GM23338 (cell line): Measurements from ENCODE around the gene FRY. TPM values are rescaled to one million over a fixed set of nuclear protein-coding genes. Genes with fewer than 3 reads are reported as not detected.
"Not testable (repeated sequence)": the region's sequence is repeated elsewhere in the genome, so short reads cannot be mapped to it uniquely, and the experiment has no call there.

Experiments used
- ATAC-seq: fragments of 200-7000 bp; cut with Tn5 transposase; 3 replicates; pipeline ENCODE4 v1.9.1; 2020
- DNase-seq: peaks from one replicate; pipeline ENCODE4 v3.0.0-alpha.2; 2015; ENCODE audit warnings: low spot score
- H2AFZ ChIP-seq: fragments of 200-600 bp; sonication (generic); 2 replicates; pipeline ENCODE4 v1.8.0; 2016; ENCODE audit warnings: antibody characterized with exemption, mild to moderate bottlenecking, moderate library complexity
- H3F3A ChIP-seq: fragments of 200-600 bp; sonication (generic); replicated peaks from 2 replicates; pipeline ENCODE4 v1.8.0; 2017; ENCODE audit warnings: antibody characterized with exemption, mixed run types, low read depth
- H3K27ac ChIP-seq: fragments of 200-600 bp; sonication (generic); 2 replicates; pipeline ENCODE4 v1.6.1; 2016; ENCODE audit warnings: low read depth
- H3K27me3 ChIP-seq: fragments of 200-600 bp; sonication (generic); 2 replicates; pipeline ENCODE4 v1.8.0; 2016; ENCODE audit warnings: mild to moderate bottlenecking, mixed run types, moderate library complexity; ENCODE audit not compliant: insufficient read depth
- H3K36me3 ChIP-seq: fragments of 200-600 bp; sonication (generic); 2 replicates; pipeline ENCODE4 v1.8.0; 2016; ENCODE audit warnings: mild to moderate bottlenecking; ENCODE audit not compliant: insufficient read depth
- H3K4me1 ChIP-seq: fragments of 200-600 bp; sonication (generic); 2 replicates; pipeline ENCODE4 v1.8.0; 2016; ENCODE audit warnings: mild to moderate bottlenecking, moderate library complexity; ENCODE audit not compliant: insufficient read depth
- H3K4me2 ChIP-seq: fragments of 200-600 bp; sonication (generic); 2 replicates; pipeline ENCODE4 v1.7.1; 2017; ENCODE audit warnings: mixed run types
- H3K4me3 ChIP-seq: fragments of 200-600 bp; sonication (generic); 2 replicates; pipeline ENCODE4 v1.6.1; 2016; ENCODE audit warnings: mixed run types
- H3K79me2 ChIP-seq: fragments of 200-600 bp; sonication (generic); replicated peaks from 2 replicates; pipeline ENCODE4 v1.8.0; 2017; ENCODE audit warnings: mild to moderate bottlenecking; ENCODE audit not compliant: insufficient read depth
- H3K9me2 ChIP-seq: fragments of 200-600 bp; sonication (generic); 2 replicates; pipeline ENCODE4 v1.8.0; 2017; ENCODE audit not compliant: insufficient read depth
- H4K20me1 ChIP-seq: fragments of 200-600 bp; sonication (generic); replicated peaks from 2 replicates; pipeline ENCODE4 v1.8.0; 2017; ENCODE audit warnings: mild to moderate bottlenecking; ENCODE audit not compliant: insufficient read depth
- H3K27ac Mint-ChIP-seq: 2 replicates; pipeline ENCODE4 v1.8.0; 2020; ENCODE audit warnings: inconsistent platforms, mild to moderate bottlenecking, moderate library complexity, mixed read lengths
- H3K27me3 Mint-ChIP-seq: 3 replicates; pipeline ENCODE4 v1.8.0; 2022; ENCODE audit warnings: low read depth, mild to moderate bottlenecking, moderate library complexity, mixed read lengths, inconsistent platforms; ENCODE audit not compliant: insufficient read depth, poor library complexity
- H3K36me3 Mint-ChIP-seq: 3 replicates; pipeline ENCODE4 v1.8.0; 2021; ENCODE audit warnings: low read depth, mild to moderate bottlenecking, inconsistent platforms, moderate library complexity, mixed read lengths
- H3K4me1 Mint-ChIP-seq: 3 replicates; pipeline ENCODE4 v1.8.0; 2020; ENCODE audit warnings: mild to moderate bottlenecking, inconsistent platforms, mixed read lengths
- H3K4me3 Mint-ChIP-seq: 3 replicates; pipeline ENCODE4 v1.8.0; 2021; ENCODE audit warnings: moderate library complexity, mild to moderate bottlenecking, inconsistent platforms, mixed read lengths
- H3K9me3 Mint-ChIP-seq: 3 replicates; pipeline ENCODE4 v1.8.0; 2020; ENCODE audit warnings: moderate library complexity, mild to moderate bottlenecking, inconsistent platforms, mixed read lengths
- EZH2 ChIP-seq: fragments of 200-600 bp; sonication (generic); IDR thresholded peaks from one replicate; pipeline ENCODE4 v1.8.0; 2017; ENCODE audit warnings: antibody characterized with exemption, mild to moderate bottlenecking, low read depth; ENCODE audit not compliant: unreplicated experiment
- EZH2phosphoT487 ChIP-seq: fragments of 200-600 bp; sonication (generic); IDR thresholded peaks from one replicate; pipeline ENCODE4 v1.8.1; 2018; ENCODE audit warnings: antibody characterized with exemption; ENCODE audit not compliant: unreplicated experiment
- JUNB ChIP-seq: IDR thresholded peaks from one replicate; pipeline ENCODE4 v1.6.1; 2016; ENCODE audit warnings: antibody characterized with exemption; ENCODE audit not compliant: unreplicated experiment
- NANOG ChIP-seq: IDR thresholded peaks from 2 replicates; pipeline ENCODE4 v1.6.1; 2016; ENCODE audit warnings: antibody characterized with exemption, borderline replicate concordance
- ZNF331 ChIP-seq: fragments of 250-450 bp; sonication (Bioruptor Pico); IDR thresholded peaks from 2 replicates; pipeline ENCODE4 v1.5.0; 2020; ENCODE audit warnings: low read depth, mild to moderate bottlenecking, moderate library complexity
- polyA plus RNA-seq: library from polyadenylated mRNA; unstranded; fragments of >200 nt; fragmentation: Nextera tagmentation; extraction: Ambion mirVana; gene quantifications from 2 replicates; pipeline ENCODE4 v1.2.1, GENCODE V29; 2016
- total RNA-seq: library from RNA; depleted of rRNA; stranded (reverse); fragments of >200 nt; shearing (Covaris generic); gene quantifications from 2 replicates; pipeline ENCODE4 v1.2.3, GENCODE V29; 2014
- TF ChIP-seq, protein P1 (sequence below), 2 experiments: fragments of 200-600 bp in 1 of 2; sonication (generic) in 1 of 2; conservative IDR thresholded peaks; 2 replicates each; pipeline versions ENCODE4 v1.5.1 to v1.6.1; 2016 to 2017; ENCODE audit warnings: antibody characterized with exemption in 2 of 2, low read depth in 2 of 2, mild to moderate bottlenecking in 2 of 2, moderate library complexity in 1 of 2
- TF ChIP-seq, protein P2 (sequence below): IDR thresholded peaks from 2 replicates; pipeline ENCODE4 v1.6.1; 2016; ENCODE audit warnings: antibody characterized with exemption

FRY gene
- total and polyA plus RNA-seq, 2 experiments from 2014 or later, result 2.4 to 10.1 TPM

DNA sequence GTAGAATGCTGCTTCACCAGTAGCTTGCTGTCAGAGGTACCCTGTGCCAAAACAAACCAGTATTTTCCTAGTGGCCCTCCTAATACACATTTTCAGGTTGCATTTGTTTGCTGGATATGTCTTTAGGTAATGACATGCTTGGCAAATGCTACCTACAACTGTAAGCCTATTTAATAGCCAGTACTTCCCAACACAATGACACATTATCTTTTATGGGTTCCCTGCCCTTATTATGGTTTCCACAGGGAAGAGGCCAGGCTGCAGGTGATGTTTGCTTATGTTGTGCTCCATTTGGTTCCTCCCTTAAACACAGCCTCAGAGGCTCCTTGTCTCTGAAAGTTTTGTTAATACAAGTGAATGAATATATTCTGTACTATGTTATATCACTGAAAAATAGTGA lies 24.7 kb downstream of the FRY start (continued):
- TF ChIP-seq EZH2, result no peak
- TF ChIP-seq EZH2phosphoT487, result no peak
- no peak for TF ChIP-seq ZNF331 (CRISPR knock-in tag)
- TF ChIP-seq, protein P1, sequence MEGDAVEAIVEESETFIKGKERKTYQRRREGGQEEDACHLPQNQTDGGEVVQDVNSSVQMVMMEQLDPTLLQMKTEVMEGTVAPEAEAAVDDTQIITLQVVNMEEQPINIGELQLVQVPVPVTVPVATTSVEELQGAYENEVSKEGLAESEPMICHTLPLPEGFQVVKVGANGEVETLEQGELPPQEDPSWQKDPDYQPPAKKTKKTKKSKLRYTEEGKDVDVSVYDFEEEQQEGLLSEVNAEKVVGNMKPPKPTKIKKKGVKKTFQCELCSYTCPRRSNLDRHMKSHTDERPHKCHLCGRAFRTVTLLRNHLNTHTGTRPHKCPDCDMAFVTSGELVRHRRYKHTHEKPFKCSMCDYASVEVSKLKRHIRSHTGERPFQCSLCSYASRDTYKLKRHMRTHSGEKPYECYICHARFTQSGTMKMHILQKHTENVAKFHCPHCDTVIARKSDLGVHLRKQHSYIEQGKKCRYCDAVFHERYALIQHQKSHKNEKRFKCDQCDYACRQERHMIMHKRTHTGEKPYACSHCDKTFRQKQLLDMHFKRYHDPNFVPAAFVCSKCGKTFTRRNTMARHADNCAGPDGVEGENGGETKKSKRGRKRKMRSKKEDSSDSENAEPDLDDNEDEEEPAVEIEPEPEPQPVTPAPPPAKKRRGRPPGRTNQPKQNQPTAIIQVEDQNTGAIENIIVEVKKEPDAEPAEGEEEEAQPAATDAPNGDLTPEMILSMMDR (conservative IDR thresholded peaks at IDR 0.05; ENCODE audit: low read depth in 2 of 2), result no peak
- TF ChIP-seq NANOG, result no peak
- TF ChIP-seq JUNB, result no peak
- TF ChIP-seq, protein P2, sequence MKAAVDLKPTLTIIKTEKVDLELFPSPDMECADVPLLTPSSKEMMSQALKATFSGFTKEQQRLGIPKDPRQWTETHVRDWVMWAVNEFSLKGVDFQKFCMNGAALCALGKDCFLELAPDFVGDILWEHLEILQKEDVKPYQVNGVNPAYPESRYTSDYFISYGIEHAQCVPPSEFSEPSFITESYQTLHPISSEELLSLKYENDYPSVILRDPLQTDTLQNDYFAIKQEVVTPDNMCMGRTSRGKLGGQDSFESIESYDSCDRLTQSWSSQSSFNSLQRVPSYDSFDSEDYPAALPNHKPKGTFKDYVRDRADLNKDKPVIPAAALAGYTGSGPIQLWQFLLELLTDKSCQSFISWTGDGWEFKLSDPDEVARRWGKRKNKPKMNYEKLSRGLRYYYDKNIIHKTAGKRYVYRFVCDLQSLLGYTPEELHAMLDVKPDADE, result no peak

DNA sequence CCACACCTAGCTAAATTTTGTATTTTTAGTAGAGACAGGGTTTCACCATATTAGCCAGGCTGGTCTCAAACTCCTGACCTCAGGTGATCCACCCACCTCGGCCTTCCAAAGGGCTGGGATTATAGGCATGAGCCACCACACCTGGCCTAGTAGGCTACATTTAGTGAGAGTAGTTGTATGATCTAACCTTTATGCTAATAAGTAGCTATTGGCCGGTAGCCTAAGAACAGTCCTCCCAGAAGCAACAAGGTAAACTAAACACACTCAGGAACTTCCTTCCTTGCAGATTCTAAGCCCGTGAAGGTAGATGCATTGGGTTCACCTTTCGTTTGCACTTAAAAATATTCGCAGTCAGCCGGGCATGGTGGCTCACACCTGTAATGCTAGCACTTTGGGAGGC lies 25.8 kb downstream of the FRY start:
- not testable (repeated sequence) for H3K9me3 Mint-ChIP-seq, H3F3A ChIP-seq, H3K9me2 ChIP-seq, H2AFZ ChIP-seq, H3K27ac ChIP-seq, H3K27me3 ChIP-seq, ATAC-seq, H3K79me2 ChIP-seq, H3K27ac Mint-ChIP-seq, H3K4me3 Mint-ChIP-seq, H3K27me3 Mint-ChIP-seq, H4K20me1 ChIP-seq, DNase-seq, H3K4me3 ChIP-seq, H3K4me2 ChIP-seq, H3K36me3 Mint-ChIP-seq, H3K4me1 ChIP-seq, H3K36me3 ChIP-seq
- peaks cover 19% of the 10 kb centered on the region for H3K4me1 Mint-ChIP-seq

DNA sequence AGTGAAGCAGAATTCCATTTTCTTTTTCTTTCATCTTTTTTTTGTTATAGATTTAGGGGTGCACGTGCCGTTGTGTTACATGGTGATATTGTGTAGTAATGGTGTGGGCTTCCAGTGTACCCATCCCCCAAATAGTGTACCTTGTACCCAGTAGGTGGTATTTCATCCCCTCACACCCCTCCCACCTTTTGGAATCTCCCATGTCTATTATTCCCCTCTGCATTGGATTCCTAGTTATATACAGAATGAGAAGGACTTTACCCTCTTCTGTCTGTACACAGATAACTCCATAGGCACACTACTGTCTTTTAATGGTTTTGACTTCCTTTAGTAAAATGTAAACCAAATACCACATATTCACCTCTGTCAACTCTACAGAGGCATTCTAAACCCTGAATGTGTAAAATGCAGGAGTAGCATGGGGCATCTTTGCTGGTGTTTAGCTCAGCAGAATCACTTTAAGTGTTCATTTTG lies 28.0 kb downstream of the FRY start:
- no peaks in the 10 kb centered on the region for H3K27me3 Mint-ChIP-seq
- no peaks in the 10 kb centered on the region for H4K20me1 ChIP-seq
- H2AFZ ChIP-seq, result no peak overlapping the region
- no peaks in the 10 kb centered on the region for H3K9me3 Mint-ChIP-seq
- H3K79me2 ChIP-seq, result no peaks in the 10 kb centered on the region
- no peak overlapping the region for H3K27ac Mint-ChIP-seq
- H3K4me2 ChIP-seq, result no peak overlapping the region
- H3K4me1 Mint-ChIP-seq, result peaks cover 26% of the 10 kb centered on the region
- no peaks in the 10 kb centered on the region for H3K9me2 ChIP-seq
- no peaks in the 10 kb centered on the region for H3K36me3 Mint-ChIP-seq
- TF ChIP-seq NANOG (no peak), JUNB (no peak), EZH2phosphoT487 (no peak)
- 0 out of 2 replicates have a peak, but pooled peaks cover 5% of the 10 kb centered on the region for H3K4me1 ChIP-seq
- H3K27ac ChIP-seq, result no peak overlapping the region
- no peak overlapping the region for H3K4me3 ChIP-seq
- H3K36me3 ChIP-seq, result no peaks in the 10 kb centered on the region
- H3K27me3 ChIP-seq, result no peaks in the 10 kb centered on the region
- no peak overlapping the region for H3K4me3 Mint-ChIP-seq
- no peak for ATAC-seq
- no peak for DNase-seq
- H3F3A ChIP-seq, result no peaks in the 10 kb centered on the region
